ENCODE measurements around the gene CEBPG. TPM values are rescaled to one million over a fixed set of nuclear protein-coding genes. Genes with fewer than 3 reads are reported as not detected.

Gene CEBPG
- total RNA-seq, 1 experiment from 2014 or later = 91.3 TPM

GRCh38 chr19:33368074-33368864 lies 5.2 kb upstream of the CEBPG start:
- H3K4me1 Mint-ChIP-seq (ENCODE audit: insufficient read depth, unreplicated experiment) = peaks cover 12% of the 10 kb centered on the region
- no peaks in the 10 kb centered on the region for H3K9me3 Mint-ChIP-seq (ENCODE audit: unreplicated experiment)
- intact Hi-C loops (cut with micrococcal nuclease) = loop anchor here (2.0 kb wide), 1 partner anchor 17 kb away; no protein-coding TSS in a partner anchor
- POLR2A ChIA-PET = interaction anchor here (0.7 to 7.0 kb wide), 7 partner anchors 8 to 66 kb away, joined by 3 to 81 read pairs (median 5); partner anchors contain the start of gene CEBPA
- DNase-seq (ENCODE audit: unreplicated experiment) = peak; percentile 73
- H3K27ac Mint-ChIP-seq (ENCODE audit: low read depth, unreplicated experiment) = peak overlapping the region; percentile 74
- no TSS peak for BruUV-seq (replicated peaks)
- CTCF ChIA-PET = interaction anchor here (0.8 to 1.7 kb wide), 3 partner anchors 10 to 132 kb away, joined by 3 to 5 read pairs (median 3); no protein-coding TSS in a partner anchor
- no peak for TF ChIP-seq CTCF (IDR thresholded peaks at IDR 0.05; ENCODE audit: unreplicated experiment)
- no peaks in the 10 kb centered on the region for H3K36me3 Mint-ChIP-seq (ENCODE audit: insufficient read depth, unreplicated experiment)
- H3K4me3 Mint-ChIP-seq (ENCODE audit: unreplicated experiment) = no peak overlapping the region
- H3K27me3 Mint-ChIP-seq (ENCODE audit: insufficient read depth, unreplicated experiment) = no peaks in the 10 kb centered on the region

GRCh38 chr19:33370783-33371182 lies 2.7 kb upstream of the CEBPG start:
- POLR2A ChIA-PET = interaction anchor here (0.8 to 7.0 kb wide), 7 partner anchors 11 to 78 kb away, joined by 3 to 110 read pairs (median 8); partner anchors contain the start of gene CEBPA
- CTCF ChIA-PET = interaction anchor here (0.8 to 1.5 kb wide), 4 partner anchors 21 to 82 kb away, joined by 3 to 5 read pairs (median 4); no protein-coding TSS in a partner anchor
- Mint-ChIP-seq H3K4me1 (ENCODE audit: insufficient read depth, unreplicated experiment) (peaks cover 27% of the 10 kb centered on the region), H3K36me3 (ENCODE audit: insufficient read depth, unreplicated experiment) (no peaks in the 10 kb centered on the region), H3K27me3 (ENCODE audit: insufficient read depth, unreplicated experiment) (no peaks in the 10 kb centered on the region), H3K9me3 (ENCODE audit: unreplicated experiment) (no peaks in the 10 kb centered on the region), H3K4me3 (ENCODE audit: unreplicated experiment) (no peak overlapping the region), H3K27ac (ENCODE audit: low read depth, unreplicated experiment) (no peak overlapping the region)
- BruUV-seq (replicated peaks) = no TSS peak
- peak; percentile 63 for DNase-seq (ENCODE audit: unreplicated experiment)
- no peak for TF ChIP-seq CTCF (IDR thresholded peaks at IDR 0.05; ENCODE audit: unreplicated experiment)
- intact Hi-C loops (cut with micrococcal nuclease) = no loop called here

- H3K27ac Mint-ChIP-seq (ENCODE audit: low read depth, unreplicated experiment) = peak overlapping the region; percentile 94
- H3K9me3 Mint-ChIP-seq (ENCODE audit: unreplicated experiment) = no peaks in the 10 kb centered on the region
- no TSS peak for BruUV-seq (replicated peaks)
- POLR2A ChIA-PET = interaction anchor here (0.6 to 6.1 kb wide), 25 partner anchors 9 to 803 kb away, joined by 3 to 110 read pairs (median 4); partner anchors contain the start of gene CEBPA
- no peaks in the 10 kb centered on the region for H3K27me3 Mint-ChIP-seq (ENCODE audit: insufficient read depth, unreplicated experiment)
- CTCF ChIA-PET = interaction anchor here (0.6 to 2.3 kb wide), 12 partner anchors 10 to 139 kb away, joined by 3 to 11 read pairs (median 4); partner anchors contain the start of gene CEBPA
- peak; percentile 66 for DNase-seq (ENCODE audit: unreplicated experiment)
- H3K4me3 Mint-ChIP-seq (ENCODE audit: unreplicated experiment) = peak overlapping the region; percentile 89
- TF ChIP-seq CTCF (IDR thresholded peaks at IDR 0.05; ENCODE audit: unreplicated experiment) = no peak
- intact Hi-C loops (cut with micrococcal nuclease) = loop anchor here (2.0 kb wide), 1 partner anchor 71 kb away; the partner anchor contains the start of gene CEBPA
- peaks cover 41% of the 10 kb centered on the region for H3K4me1 Mint-ChIP-seq (ENCODE audit: insufficient read depth, unreplicated experiment)
- peaks cover 14% of the 10 kb centered on the region for H3K36me3 Mint-ChIP-seq (ENCODE audit: insufficient read depth, unreplicated experiment)
These were observed 766 bp downstream of the CEBPG start for GRCh38 chr19:33374236-33374714.

Data from MCF 10A (cell line).